ENCODE data around the gene ADAM22.

DNA sequence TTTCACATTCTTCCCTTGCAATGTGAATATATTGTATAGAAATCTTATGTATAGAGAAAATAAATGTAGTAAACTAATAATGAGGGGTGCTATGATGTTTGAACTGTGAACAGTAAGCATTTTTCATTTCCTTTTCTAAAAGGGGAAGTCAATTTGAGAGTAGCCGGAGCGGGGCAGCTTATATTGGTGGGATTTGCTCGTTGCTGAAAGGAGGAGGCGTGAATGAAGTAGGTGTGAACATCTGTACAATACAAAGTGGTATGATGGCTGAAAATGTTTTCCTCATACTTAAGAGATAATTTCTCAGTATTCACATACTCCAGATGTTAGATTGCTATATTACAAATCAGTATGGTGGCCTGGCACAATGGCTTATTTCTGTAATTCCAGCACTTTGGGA, 198.7 kb downstream of the ADAM22 start:
- TF ChIP-seq TAF1 (IDR thresholded peaks at IDR 0.05; ENCODE audit: borderline replicate concordance, insufficient read depth, low read length) (no peak), POLR2AphosphoS5 (IDR thresholded peaks at IDR 0.05; ENCODE audit: low read depth, low read length) (no peak), SIN3A (IDR thresholded peaks at IDR 0.05; ENCODE audit: borderline replicate concordance, insufficient read depth, low read length) (no peak), FOXP2 (optimal IDR thresholded peaks at IDR 0.05; ENCODE audit: borderline replicate concordance, extremely low read depth, extremely low read length, insufficient read depth) (no peak)
- TF ChIP-seq, protein P1, sequence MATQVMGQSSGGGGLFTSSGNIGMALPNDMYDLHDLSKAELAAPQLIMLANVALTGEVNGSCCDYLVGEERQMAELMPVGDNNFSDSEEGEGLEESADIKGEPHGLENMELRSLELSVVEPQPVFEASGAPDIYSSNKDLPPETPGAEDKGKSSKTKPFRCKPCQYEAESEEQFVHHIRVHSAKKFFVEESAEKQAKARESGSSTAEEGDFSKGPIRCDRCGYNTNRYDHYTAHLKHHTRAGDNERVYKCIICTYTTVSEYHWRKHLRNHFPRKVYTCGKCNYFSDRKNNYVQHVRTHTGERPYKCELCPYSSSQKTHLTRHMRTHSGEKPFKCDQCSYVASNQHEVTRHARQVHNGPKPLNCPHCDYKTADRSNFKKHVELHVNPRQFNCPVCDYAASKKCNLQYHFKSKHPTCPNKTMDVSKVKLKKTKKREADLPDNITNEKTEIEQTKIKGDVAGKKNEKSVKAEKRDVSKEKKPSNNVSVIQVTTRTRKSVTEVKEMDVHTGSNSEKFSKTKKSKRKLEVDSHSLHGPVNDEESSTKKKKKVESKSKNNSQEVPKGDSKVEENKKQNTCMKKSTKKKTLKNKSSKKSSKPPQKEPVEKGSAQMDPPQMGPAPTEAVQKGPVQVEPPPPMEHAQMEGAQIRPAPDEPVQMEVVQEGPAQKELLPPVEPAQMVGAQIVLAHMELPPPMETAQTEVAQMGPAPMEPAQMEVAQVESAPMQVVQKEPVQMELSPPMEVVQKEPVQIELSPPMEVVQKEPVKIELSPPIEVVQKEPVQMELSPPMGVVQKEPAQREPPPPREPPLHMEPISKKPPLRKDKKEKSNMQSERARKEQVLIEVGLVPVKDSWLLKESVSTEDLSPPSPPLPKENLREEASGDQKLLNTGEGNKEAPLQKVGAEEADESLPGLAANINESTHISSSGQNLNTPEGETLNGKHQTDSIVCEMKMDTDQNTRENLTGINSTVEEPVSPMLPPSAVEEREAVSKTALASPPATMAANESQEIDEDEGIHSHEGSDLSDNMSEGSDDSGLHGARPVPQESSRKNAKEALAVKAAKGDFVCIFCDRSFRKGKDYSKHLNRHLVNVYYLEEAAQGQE (IDR thresholded peaks at IDR 0.05; ENCODE audit: insufficient read depth in 1 of 2, low read depth in 2 of 2, low read length in 2 of 2): no peak

Data from PFSK-1 (cell line).